OCI-LY7 (cell line): ENCODE data around the gene ERP27.

Experiments
- CTCF ChIP-seq: fragments of 200-600 bp; sonication (generic); conservative IDR thresholded peaks from 2 replicates; pipeline ENCODE4 v1.5.1; 2014; ENCODE audit warnings: mild to moderate bottlenecking, antibody characterized with exemption, low read length, moderate library complexity, mixed read lengths
- EZH2phosphoT487 ChIP-seq: fragments of 200-600 bp; sonication (generic); IDR thresholded peaks from 2 replicates; pipeline ENCODE4 v1.6.1; 2018; ENCODE audit warnings: low read depth, borderline replicate concordance, mild to moderate bottlenecking, mixed run types, antibody characterized with exemption, low read length, moderate library complexity, mixed read lengths

GRCh38 chr12:14880890-14881453 is 57.4 kb downstream of the ERP27 start:
- TF ChIP-seq CTCF (no peak), EZH2phosphoT487 (no peak)
